ENCODE data around the gene AHCYL2. TPM values are rescaled to one million over a fixed set of nuclear protein-coding genes. Genes with fewer than 3 reads are reported as not detected.
"Not testable (repeated sequence)": the region's sequence is repeated elsewhere in the genome, so short reads cannot be mapped to it uniquely, and the experiment has no call there.

Gene AHCYL2
- total RNA-seq, 1 donor from 2014 or later = 10.7 TPM

- Mint-ChIP-seq H3K9me3 (no peaks in the 10 kb centered on the region), H3K4me1 (peaks cover 40% of the 10 kb centered on the region), H3K4me3 (peak overlapping the region; percentile 73), H3K27ac (peak overlapping the region; percentile 91), H3K27me3 (no peaks in the 10 kb centered on the region), H3K36me3 (ENCODE audit: low read depth) (peaks cover 56% of the 10 kb centered on the region)
- no peak for DNase-seq
- intact Hi-C loops (cut with micrococcal nuclease) = loop anchor here (2.0 to 10.0 kb wide), 7 partner anchors 34 to 1584 kb away; partner anchors contain the start of gene UBE2H
Observed at GRCh38 chr7:129438281-129438838, 213.5 kb downstream of the AHCYL2 start.

GRCh38 chr7:129438839-129439651 lies 214.2 kb downstream of the AHCYL2 start:
- H3K27ac Mint-ChIP-seq = peak overlapping the region; percentile 91
- H3K27me3 Mint-ChIP-seq = no peaks in the 10 kb centered on the region
- peaks cover 40% of the 10 kb centered on the region for H3K4me1 Mint-ChIP-seq
- H3K36me3 Mint-ChIP-seq (ENCODE audit: low read depth) = peaks cover 63% of the 10 kb centered on the region
- H3K9me3 Mint-ChIP-seq = no peaks in the 10 kb centered on the region
- intact Hi-C loops (cut with micrococcal nuclease) = loop anchor here (1.0 to 10.0 kb wide), 8 partner anchors 34 to 1584 kb away; partner anchors contain the start of gene UBE2H
- H3K4me3 Mint-ChIP-seq = peak overlapping the region; percentile 73
- peak; percentile 77 for DNase-seq

GRCh38 chr7:129439963-129440625 lies 215.3 kb downstream of the AHCYL2 start:
- no peaks in the 10 kb centered on the region for H3K27me3 Mint-ChIP-seq
- intact Hi-C loops (cut with micrococcal nuclease) = loop anchor here (1.0 to 10.0 kb wide), 8 partner anchors 33 to 1585 kb away; partner anchors contain the start of gene UBE2H
- peaks cover 43% of the 10 kb centered on the region for H3K4me1 Mint-ChIP-seq
- H3K27ac Mint-ChIP-seq = peak overlapping the region; percentile 73
- H3K9me3 Mint-ChIP-seq = peaks cover 7% of the 10 kb centered on the region
- peak overlapping the region; percentile 22 for H3K4me3 Mint-ChIP-seq
- no peak for DNase-seq
- H3K36me3 Mint-ChIP-seq (ENCODE audit: low read depth) = peaks cover 70% of the 10 kb centered on the region

GRCh38 chr7:129443612-129444011 lies 218.8 kb downstream of the AHCYL2 start:
- Mint-ChIP-seq H3K27ac (peak overlapping the region; percentile 38), H3K36me3 (ENCODE audit: low read depth) (peaks cover 84% of the 10 kb centered on the region), H3K9me3 (peaks cover 16% of the 10 kb centered on the region), H3K27me3 (no peaks in the 10 kb centered on the region), H3K4me1 (peaks cover 28% of the 10 kb centered on the region), H3K4me3 (no peak overlapping the region)
- DNase-seq = no peak
- intact Hi-C loops (cut with micrococcal nuclease) = no loop called here

DNA sequence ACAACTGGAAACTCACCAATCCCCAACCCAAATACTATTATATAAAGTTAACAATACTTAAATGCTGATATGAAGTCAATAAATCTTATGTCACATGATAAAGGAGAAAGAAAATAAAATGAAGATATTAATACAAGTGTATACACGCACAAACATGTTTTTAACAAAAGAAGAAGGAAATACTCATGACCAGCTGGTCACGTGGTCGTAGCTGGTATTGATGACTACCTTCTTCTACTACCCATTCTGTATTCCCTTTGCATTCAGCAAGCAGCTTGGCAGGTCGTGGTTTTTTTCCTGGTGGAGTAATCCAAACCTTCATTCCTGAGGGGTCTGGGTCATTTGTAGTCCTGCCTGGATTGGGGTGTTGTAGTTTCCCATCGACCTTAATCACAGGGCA lies 219.9 kb downstream of the AHCYL2 start:
- Mint-ChIP-seq H3K9me3 (peaks cover 16% of the 10 kb centered on the region), H3K36me3 (ENCODE audit: low read depth) (peaks cover 88% of the 10 kb centered on the region), H3K4me1 (peaks cover 24% of the 10 kb centered on the region)
- H3K4me3 Mint-ChIP-seq; DNase-seq; H3K27ac Mint-ChIP-seq; H3K27me3 Mint-ChIP-seq; intact Hi-C loops (cut with micrococcal nuclease): not testable (repeated sequence)

DNA sequence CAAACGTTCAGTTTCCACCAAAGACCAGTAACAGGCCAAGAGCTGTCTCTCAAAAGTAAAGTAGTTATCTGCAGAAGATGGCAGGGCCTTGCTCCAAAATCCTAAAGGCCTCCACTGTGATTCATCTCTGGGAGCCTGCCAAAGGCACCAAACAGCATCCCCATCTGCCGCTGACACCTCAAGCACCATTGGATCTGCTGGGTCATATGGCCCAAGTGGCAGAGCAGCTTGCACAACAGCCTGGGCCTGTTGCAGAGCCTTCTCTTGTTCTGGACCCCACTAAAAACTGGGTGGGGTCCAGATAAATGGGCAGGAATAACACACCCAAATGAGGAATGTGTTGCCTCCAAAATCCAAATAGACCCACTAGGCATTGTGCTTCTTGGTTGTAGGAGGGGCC lies 222.1 kb downstream of the AHCYL2 start:
- intact Hi-C loops (cut with micrococcal nuclease); H3K27ac Mint-ChIP-seq; H3K4me3 Mint-ChIP-seq; DNase-seq; H3K27me3 Mint-ChIP-seq: not testable (repeated sequence)
- Mint-ChIP-seq H3K36me3 (ENCODE audit: low read depth) (peaks cover 85% of the 10 kb centered on the region), H3K4me1 (peaks cover 21% of the 10 kb centered on the region), H3K9me3 (peaks cover 16% of the 10 kb centered on the region)

DNA sequence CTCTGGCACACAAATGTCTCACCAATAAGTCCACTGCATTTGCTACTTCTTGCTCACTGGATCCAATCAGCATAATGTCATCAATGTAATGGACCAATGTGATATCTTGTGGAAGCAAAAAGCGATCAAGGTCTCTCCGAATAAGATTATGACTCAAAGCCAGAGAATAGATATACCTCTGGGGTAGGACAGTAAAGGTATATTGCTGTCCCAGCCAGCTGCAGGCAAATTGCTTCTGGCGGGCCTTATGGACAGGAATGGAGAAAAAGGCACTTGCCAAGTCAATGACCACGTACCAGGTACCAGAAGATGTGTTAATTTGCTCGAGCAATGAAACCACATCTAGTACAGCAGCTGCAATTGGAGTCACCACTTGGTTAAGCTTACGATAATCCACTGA lies 222.6 kb downstream of the AHCYL2 start:
- H3K4me1 Mint-ChIP-seq = peaks cover 22% of the 10 kb centered on the region
- H3K36me3 Mint-ChIP-seq (ENCODE audit: low read depth) = peaks cover 89% of the 10 kb centered on the region
- intact Hi-C loops (cut with micrococcal nuclease); DNase-seq; H3K27me3 Mint-ChIP-seq; H3K4me3 Mint-ChIP-seq; H3K27ac Mint-ChIP-seq: not testable (repeated sequence)
- peaks cover 16% of the 10 kb centered on the region for H3K9me3 Mint-ChIP-seq

DNA sequence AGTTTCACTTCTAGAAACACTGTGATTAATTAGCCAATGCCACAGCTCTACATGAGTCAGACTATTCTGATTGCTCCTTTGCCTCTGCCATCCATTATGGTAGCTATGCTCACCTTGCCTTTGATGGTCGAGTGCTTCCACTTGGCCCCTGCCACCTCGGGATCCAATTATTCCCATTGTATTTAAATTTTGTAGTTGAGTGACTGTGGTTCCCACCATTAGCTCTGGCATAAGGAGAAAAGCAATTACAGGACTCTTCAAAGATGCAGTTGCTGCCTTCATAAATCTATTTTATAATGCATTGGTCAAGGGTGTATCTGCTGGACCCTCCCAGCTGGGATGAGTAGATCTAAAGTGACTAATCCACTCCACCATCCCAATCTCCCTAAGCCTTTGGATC lies 223.8 kb downstream of the AHCYL2 start:
- DNase-seq; H3K4me3 Mint-ChIP-seq; intact Hi-C loops (cut with micrococcal nuclease); H3K27ac Mint-ChIP-seq; H3K27me3 Mint-ChIP-seq: not testable (repeated sequence)
- Mint-ChIP-seq H3K36me3 (ENCODE audit: low read depth) (peaks cover 91% of the 10 kb centered on the region), H3K9me3 (peaks cover 16% of the 10 kb centered on the region), H3K4me1 (peaks cover 18% of the 10 kb centered on the region)

- intact Hi-C loops (cut with micrococcal nuclease) = no loop called here
- DNase-seq = no peak
- peaks cover 15% of the 10 kb centered on the region for H3K4me1 Mint-ChIP-seq
- no peaks in the 10 kb centered on the region for H3K27me3 Mint-ChIP-seq
- H3K4me3 Mint-ChIP-seq = no peak overlapping the region
- H3K27ac Mint-ChIP-seq = peak overlapping the region; percentile 27
- peaks cover 90% of the 10 kb centered on the region for H3K36me3 Mint-ChIP-seq (ENCODE audit: low read depth)
- H3K9me3 Mint-ChIP-seq = peaks cover 7% of the 10 kb centered on the region
Observed at GRCh38 chr7:129450295-129450694, 225.5 kb downstream of the AHCYL2 start.

- no peak for DNase-seq
- H3K27me3 Mint-ChIP-seq = no peaks in the 10 kb centered on the region
- intact Hi-C loops (cut with micrococcal nuclease) = no loop called here
- no peak overlapping the region for H3K4me3 Mint-ChIP-seq
- peaks cover 80% of the 10 kb centered on the region for H3K36me3 Mint-ChIP-seq (ENCODE audit: low read depth)
- H3K4me1 Mint-ChIP-seq = peaks cover 15% of the 10 kb centered on the region
- H3K27ac Mint-ChIP-seq = peak overlapping the region; percentile 35
- no peaks in the 10 kb centered on the region for H3K9me3 Mint-ChIP-seq
Observed at GRCh38 chr7:129452589-129453231, 227.9 kb downstream of the AHCYL2 start.

DNA sequence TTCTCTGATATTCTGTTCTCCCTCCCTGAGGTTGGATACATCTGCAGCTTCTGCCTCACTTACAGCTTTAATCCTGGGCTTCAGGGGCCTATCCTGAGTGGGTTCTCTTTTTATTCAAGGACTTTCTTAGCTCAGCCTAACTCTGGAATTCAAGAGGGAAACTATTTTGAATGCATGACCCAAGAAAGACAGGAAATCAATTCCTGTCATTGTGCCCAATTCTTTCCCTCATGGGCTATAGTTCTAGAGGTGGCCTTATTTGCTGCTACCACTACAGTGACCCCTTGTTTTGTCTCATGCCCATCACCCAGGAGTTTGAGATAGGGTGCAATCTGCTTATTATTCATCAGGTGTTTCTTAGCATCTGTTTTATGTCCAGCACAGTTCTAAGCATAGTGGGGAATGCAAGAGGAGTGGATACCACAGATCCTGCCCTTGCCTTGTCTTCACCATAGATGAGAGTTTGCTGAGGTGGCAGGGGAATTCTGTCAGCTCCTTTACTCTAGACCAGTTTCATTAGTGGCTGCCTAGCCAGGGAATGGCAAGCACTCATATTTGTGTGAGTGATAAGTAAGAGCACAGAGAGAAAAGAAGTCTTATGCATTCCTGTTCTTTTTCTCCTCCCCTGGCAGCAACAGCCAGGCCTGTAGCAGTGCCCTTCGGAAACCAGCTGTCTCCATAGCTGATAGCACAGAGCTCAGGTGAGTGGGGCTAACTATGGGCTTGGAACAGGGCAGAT lies 228.8 kb downstream of the AHCYL2 start:
- intact Hi-C loops (cut with micrococcal nuclease) = no loop called here
- Mint-ChIP-seq H3K36me3 (ENCODE audit: low read depth) (peaks cover 77% of the 10 kb centered on the region), H3K4me1 (peaks cover 15% of the 10 kb centered on the region), H3K9me3 (no peaks in the 10 kb centered on the region), H3K27me3 (no peaks in the 10 kb centered on the region), H3K4me3 (no peak overlapping the region), H3K27ac (no peak overlapping the region)
- DNase-seq = no peak

GRCh38 chr7:129454249-129454551 lies 229.4 kb downstream of the AHCYL2 start:
- Mint-ChIP-seq H3K27ac (no peak overlapping the region), H3K36me3 (ENCODE audit: low read depth) (peaks cover 72% of the 10 kb centered on the region), H3K4me3 (no peak overlapping the region), H3K4me1 (peaks cover 13% of the 10 kb centered on the region), H3K27me3 (no peaks in the 10 kb centered on the region), H3K9me3 (no peaks in the 10 kb centered on the region)
- intact Hi-C loops (cut with micrococcal nuclease) = no loop called here
- no peak for DNase-seq

GRCh38 chr7:129456421-129456820 lies 231.6 kb downstream of the AHCYL2 start:
- Mint-ChIP-seq H3K4me1 (peaks cover 7% of the 10 kb centered on the region), H3K4me3 (no peak overlapping the region), H3K36me3 (ENCODE audit: low read depth) (peaks cover 54% of the 10 kb centered on the region), H3K27ac (no peak overlapping the region), H3K9me3 (no peaks in the 10 kb centered on the region), H3K27me3 (no peaks in the 10 kb centered on the region)
- DNase-seq = no peak
- intact Hi-C loops (cut with micrococcal nuclease) = no loop called here

Measured in activated CD4-positive, alpha-beta T cell treated with anti-CD3 and anti-CD28 coated beads, Interleukin-2, amount 10 ng/mL, durations not matched to agents 24 days and 14 days (primary cell).